Stimulated activated CD8-positive, alpha-beta memory T cell treated with anti-CD3 and anti-CD28 coated beads, Interleukin-4, amount 100 ng/mL, for 48 hours (primary cell): ENCODE data around the gene IFNGR2.
"Not testable (repeated sequence)": the region's sequence is repeated elsewhere in the genome, so short reads cannot be mapped to it uniquely, and the experiment has no call there.

Source experiments
- DNase-seq: peaks from one replicate; pipeline ENCODE4 v3.0.0-alpha.2; 2020

IFNGR2 gene

GRCh38 chr21:33378081-33378480, 25.1 kb upstream of the IFNGR2 start:
- no peak for DNase-seq

- not testable (repeated sequence) for DNase-seq
Measured at GRCh38 chr21:33379934-33380333, 23.3 kb upstream of the IFNGR2 start.

GRCh38 chr21:33380483-33380998, 22.7 kb upstream of the IFNGR2 start:
- DNase-seq: peak; percentile 93

GRCh38 chr21:33381381-33381780, 21.8 kb upstream of the IFNGR2 start:
- DNase-seq: not testable (repeated sequence)

- DNase-seq: peak; percentile 83
Measured at GRCh38 chr21:33383056-33383888, 19.9 kb upstream of the IFNGR2 start.

GRCh38 chr21:33384841-33385331, 18.3 kb upstream of the IFNGR2 start:
- DNase-seq: peak; percentile 44

GRCh38 chr21:33386222-33386784, 16.9 kb upstream of the IFNGR2 start:
- no peak for DNase-seq

- no peak for DNase-seq
Measured at GRCh38 chr21:33387294-33387693, 15.9 kb upstream of the IFNGR2 start.

- DNase-seq: no peak
Measured at GRCh38 chr21:33388188-33388587, 15.0 kb upstream of the IFNGR2 start.

GRCh38 chr21:33390479-33390878, 12.7 kb upstream of the IFNGR2 start:
- no peak for DNase-seq

GRCh38 chr21:33391656-33392055, 11.6 kb upstream of the IFNGR2 start:
- DNase-seq: no peak

GRCh38 chr21:33392284-33392985, 10.8 kb upstream of the IFNGR2 start:
- DNase-seq: no peak

GRCh38 chr21:33393348-33393747, 9.9 kb upstream of the IFNGR2 start:
- no peak for DNase-seq

- no peak for DNase-seq
Measured at GRCh38 chr21:33394260-33394659, 9.0 kb upstream of the IFNGR2 start.

GRCh38 chr21:33395891-33396331, 7.3 kb upstream of the IFNGR2 start:
- no peak for DNase-seq

GRCh38 chr21:33396436-33396835, 6.8 kb upstream of the IFNGR2 start:
- no peak for DNase-seq

GRCh38 chr21:33396951-33397350, 6.3 kb upstream of the IFNGR2 start:
- DNase-seq: no peak

- no peak for DNase-seq
Measured at GRCh38 chr21:33397717-33398116, 5.5 kb upstream of the IFNGR2 start.

- no peak for DNase-seq
Measured at GRCh38 chr21:33398361-33398760, 4.9 kb upstream of the IFNGR2 start.

GRCh38 chr21:33401630-33401992, 1.6 kb upstream of the IFNGR2 start:
- DNase-seq: no peak

GRCh38 chr21:33402001-33402979, 923 bp upstream of the IFNGR2 start:
- DNase-seq: no peak
